Measurements from ENCODE around the gene LIMS2. TPM values are rescaled to one million over a fixed set of nuclear protein-coding genes. Genes with fewer than 3 reads are reported as not detected.

The LIMS2 gene
- total RNA-seq, 1 donor from 2014 or later: 44.2 TPM

GRCh38 chr2:127609031-127609751 lies 66.1 kb downstream of the LIMS2 start:
- no peak for DNase-seq (ENCODE audit: extremely low spot score in 2 of 2)
- H3K36me3 ChIP-seq: no peaks in the 10 kb centered on the region
- peaks cover 5% of the 10 kb centered on the region for H3K9me3 ChIP-seq
- H3K27ac ChIP-seq: no peak overlapping the region
- H3K4me3 ChIP-seq: no peak overlapping the region
- H3K27me3 ChIP-seq: no peaks in the 10 kb centered on the region
- TF ChIP-seq POLR2A (IDR thresholded peaks at IDR 0.05) (no peak), CTCF (IDR thresholded peaks at IDR 0.05) (no peak), POLR2AphosphoS5 (IDR thresholded peaks at IDR 0.05; ENCODE audit: insufficient read depth in 1 of 2, low read depth in 1 of 2) (no peak)
- H3K4me1 ChIP-seq: no peaks in the 10 kb centered on the region
- intact Hi-C loops (cut with DNase I): loop anchor here (10.0 kb wide), 1 partner anchor 1614 kb away; no protein-coding TSS in a partner anchor

GRCh38 chr2:127608061-127609030 lies 67.0 kb downstream of the LIMS2 start:
- Histone ChIP-seq H3K4me1 (no peaks in the 10 kb centered on the region), H3K4me3 (no peak overlapping the region), H3K9me3 (peaks cover 4% of the 10 kb centered on the region), H3K36me3 (no peaks in the 10 kb centered on the region), H3K27me3 (no peaks in the 10 kb centered on the region), H3K27ac (no peak overlapping the region)
- intact Hi-C loops (cut with DNase I): loop anchor here (10.0 kb wide), 1 partner anchor 1614 kb away; no protein-coding TSS in a partner anchor
- DNase-seq (ENCODE audit: extremely low spot score in 2 of 2): no peak
- TF ChIP-seq POLR2AphosphoS5 (IDR thresholded peaks at IDR 0.05; ENCODE audit: insufficient read depth in 1 of 2, low read depth in 1 of 2): no peak

GRCh38 chr2:127607399-127607908 lies 67.9 kb downstream of the LIMS2 start:
- no peak for DNase-seq (ENCODE audit: extremely low spot score in 2 of 2)
- Histone ChIP-seq H3K27ac (no peak overlapping the region), H3K4me3 (no peak overlapping the region), H3K4me1 (no peaks in the 10 kb centered on the region), H3K27me3 (no peaks in the 10 kb centered on the region), H3K36me3 (no peaks in the 10 kb centered on the region), H3K9me3 (no peaks in the 10 kb centered on the region)
- intact Hi-C loops (cut with DNase I): loop anchor here (10.0 kb wide), 1 partner anchor 1613 kb away; no protein-coding TSS in a partner anchor
- no peak for TF ChIP-seq POLR2A (IDR thresholded peaks at IDR 0.05)
- no peak for TF ChIP-seq POLR2AphosphoS5 (IDR thresholded peaks at IDR 0.05; ENCODE audit: insufficient read depth in 1 of 2, low read depth in 1 of 2)
- TF ChIP-seq CTCF (IDR thresholded peaks at IDR 0.05): no peak

GRCh38 chr2:127606625-127607398 lies 68.5 kb downstream of the LIMS2 start:
- Histone ChIP-seq H3K4me1 (no peaks in the 10 kb centered on the region), H3K27ac (no peak overlapping the region)
- no peak for DNase-seq (ENCODE audit: extremely low spot score in 2 of 2)

More at GRCh38 chr2:127606625-127607398, 68.5 kb downstream of the LIMS2 start:
- H3K9me3 ChIP-seq: no peaks in the 10 kb centered on the region
- no peaks in the 10 kb centered on the region for H3K27me3 ChIP-seq
- TF ChIP-seq CTCF (IDR thresholded peaks at IDR 0.05) (no peak), POLR2A (IDR thresholded peaks at IDR 0.05) (no peak), POLR2AphosphoS5 (IDR thresholded peaks at IDR 0.05; ENCODE audit: insufficient read depth in 1 of 2, low read depth in 1 of 2) (no peak)
- no peak overlapping the region for H3K4me3 ChIP-seq
- H3K36me3 ChIP-seq: no peaks in the 10 kb centered on the region
- intact Hi-C loops (cut with DNase I): loop anchor here (10.0 kb wide), 1 partner anchor 1612 kb away; no protein-coding TSS in a partner anchor
